ENCODE results near the gene PWWP2B.
"Not testable (repeated sequence)": the region's sequence is repeated elsewhere in the genome, so short reads cannot be mapped to it uniquely, and the experiment has no call there.

PWWP2B gene

GRCh38 chr10:132381741-132382140, 15.3 kb upstream of the PWWP2B start:
- DNase-seq (ENCODE audit: low spot score): no peak

- DNase-seq (ENCODE audit: low spot score): no peak
These were observed 14.6 kb upstream of the PWWP2B start for GRCh38 chr10:132382231-132382922.

- no peak for DNase-seq (ENCODE audit: low spot score)
These were observed 13.9 kb upstream of the PWWP2B start for GRCh38 chr10:132383101-132383500.

- DNase-seq (ENCODE audit: low spot score): no peak
These were observed 13.2 kb upstream of the PWWP2B start for GRCh38 chr10:132383751-132384196.

GRCh38 chr10:132384618-132385388, 12.2 kb upstream of the PWWP2B start:
- DNase-seq (ENCODE audit: low spot score): no peak

GRCh38 chr10:132385389-132385667, 11.7 kb upstream of the PWWP2B start:
- no peak for DNase-seq (ENCODE audit: low spot score)

- DNase-seq (ENCODE audit: low spot score): no peak
These were observed 11.1 kb upstream of the PWWP2B start for GRCh38 chr10:132385721-132386418.

GRCh38 chr10:132386419-132386831, 10.6 kb upstream of the PWWP2B start:
- no peak for DNase-seq (ENCODE audit: low spot score)

GRCh38 chr10:132386896-132387295, 10.1 kb upstream of the PWWP2B start:
- DNase-seq (ENCODE audit: low spot score): not testable (repeated sequence)

- no peak for DNase-seq (ENCODE audit: low spot score)
These were observed 9.2 kb upstream of the PWWP2B start for GRCh38 chr10:132387764-132388210.

- no peak for DNase-seq (ENCODE audit: low spot score)
These were observed 8.0 kb upstream of the PWWP2B start for GRCh38 chr10:132388891-132389432.

- DNase-seq (ENCODE audit: low spot score): no peak
These were observed 7.4 kb upstream of the PWWP2B start for GRCh38 chr10:132389433-132390169.

GRCh38 chr10:132390170-132390920, 6.7 kb upstream of the PWWP2B start:
- DNase-seq (ENCODE audit: low spot score): no peak

GRCh38 chr10:132390921-132391675, 5.9 kb upstream of the PWWP2B start:
- DNase-seq (ENCODE audit: low spot score): no peak

- DNase-seq (ENCODE audit: low spot score): no peak
These were observed 5.4 kb upstream of the PWWP2B start for GRCh38 chr10:132391676-132392020.

- DNase-seq (ENCODE audit: low spot score): no peak
These were observed 4.7 kb upstream of the PWWP2B start for GRCh38 chr10:132392184-132392800.

GRCh38 chr10:132392811-132393694, 3.9 kb upstream of the PWWP2B start:
- no peak for DNase-seq (ENCODE audit: low spot score)

- DNase-seq (ENCODE audit: low spot score): no peak
These were observed 3.3 kb upstream of the PWWP2B start for GRCh38 chr10:132393695-132394181.
